GM21825 (cell line): ENCODE results near the gene ATP2A1.
"Not testable (repeated sequence)": the region's sequence is repeated elsewhere in the genome, so short reads cannot be mapped to it uniquely, and the experiment has no call there.

ENCODE experiments used
- ATAC-seq: cut with Tn5 transposase; IDR thresholded peaks from one replicate; pipeline ENCODE4 v1.9.1; 2021; ENCODE audit warnings: mild to moderate bottlenecking, moderate library complexity; ENCODE audit not compliant: unreplicated experiment

ATP2A1 gene

GRCh38 chr16:28880589-28880915 is 2.3 kb downstream of the ATP2A1 start:
- ATAC-seq: no peak

- no peak for ATAC-seq
These were observed 2.7 kb downstream of the ATP2A1 start for GRCh38 chr16:28880955-28881354.

GRCh38 chr16:28881565-28881964 is 3.3 kb downstream of the ATP2A1 start:
- not testable (repeated sequence) for ATAC-seq

- no peak for ATAC-seq
These were observed 4.4 kb downstream of the ATP2A1 start for GRCh38 chr16:28882551-28883160.

GRCh38 chr16:28883221-28883996 is 5.1 kb downstream of the ATP2A1 start:
- ATAC-seq: no peak

- no peak for ATAC-seq
These were observed 5.8 kb downstream of the ATP2A1 start for GRCh38 chr16:28884045-28884444.

- ATAC-seq: no peak
These were observed 8.7 kb downstream of the ATP2A1 start for GRCh38 chr16:28886945-28887344.

GRCh38 chr16:28890355-28890754 is 12.1 kb downstream of the ATP2A1 start:
- not testable (repeated sequence) for ATAC-seq

GRCh38 chr16:28891964-28892890 is 13.9 kb downstream of the ATP2A1 start:
- no peak for ATAC-seq

- no peak for ATAC-seq
These were observed 15.0 kb downstream of the ATP2A1 start for GRCh38 chr16:28893291-28893690.

- no peak for ATAC-seq
These were observed 17.3 kb downstream of the ATP2A1 start for GRCh38 chr16:28895609-28896008.

GRCh38 chr16:28897826-28898225 is 19.5 kb downstream of the ATP2A1 start:
- ATAC-seq: no peak

GRCh38 chr16:28898266-28898665 is 20.0 kb downstream of the ATP2A1 start:
- no peak for ATAC-seq

GRCh38 chr16:28898942-28899341 is 20.7 kb downstream of the ATP2A1 start:
- no peak for ATAC-seq

GRCh38 chr16:28899882-28900590 is 21.7 kb downstream of the ATP2A1 start:
- ATAC-seq: no peak

GRCh38 chr16:28900601-28901000 is 22.3 kb downstream of the ATP2A1 start:
- ATAC-seq: no peak

GRCh38 chr16:28901862-28902261 is 23.6 kb downstream of the ATP2A1 start:
- no peak for ATAC-seq

GRCh38 chr16:28902909-28903308 is 24.6 kb downstream of the ATP2A1 start:
- ATAC-seq: no peak

- ATAC-seq: no peak
These were observed 25.2 kb downstream of the ATP2A1 start for GRCh38 chr16:28903344-28904042.

- ATAC-seq: no peak
These were observed 26.1 kb downstream of the ATP2A1 start for GRCh38 chr16:28904363-28904762.
